Loucy (cell line): ENCODE data around the gene SELENON.

Experiments
- CTCF ChIP-seq: fragments of 200-600 bp; sonication (generic); conservative IDR thresholded peaks from 2 replicates; pipeline ENCODE4 v1.5.1; 2014; ENCODE audit warnings: mild to moderate bottlenecking, antibody characterized with exemption, low read length
- EZH2phosphoT487 ChIP-seq: fragments of 200-600 bp; IDR thresholded peaks from 2 replicates; pipeline ENCODE4 v1.6.1; 2018; ENCODE audit warnings: antibody characterized with exemption, mild to moderate bottlenecking, moderate library complexity, borderline replicate concordance

- TF ChIP-seq CTCF (no peak), EZH2phosphoT487 (no peak)
Observed at GRCh38 chr1:25844536-25845337, 44.7 kb downstream of the SELENON start.
